Coronary artery (tissue), 2 donors: ENCODE measurements around the gene PHLPP2.

Experiments used
- DNase-seq: peaks from one replicate; pipeline ENCODE4 v3.0.0-alpha.2; 2017; ENCODE audit warnings: low spot score
- H3K27ac ChIP-seq, 2 donors: fragments of 200-600 bp; sonication (generic); one replicate each; pipeline ENCODE4 v1.5.1; 2016 to 2019
- H3K4me3 ChIP-seq: fragments of 200-600 bp; sonication (generic); 2 replicates; pipeline ENCODE4 v1.5.1; 2016; ENCODE audit warnings: mild to moderate bottlenecking, moderate library complexity
- TF ChIP-seq, protein P1 (sequence below): fragments of 200-600 bp; sonication (generic); IDR thresholded peaks from one replicate; pipeline ENCODE4 v1.5.1; 2019; ENCODE audit warnings: antibody characterized with exemption

Gene PHLPP2

DNA sequence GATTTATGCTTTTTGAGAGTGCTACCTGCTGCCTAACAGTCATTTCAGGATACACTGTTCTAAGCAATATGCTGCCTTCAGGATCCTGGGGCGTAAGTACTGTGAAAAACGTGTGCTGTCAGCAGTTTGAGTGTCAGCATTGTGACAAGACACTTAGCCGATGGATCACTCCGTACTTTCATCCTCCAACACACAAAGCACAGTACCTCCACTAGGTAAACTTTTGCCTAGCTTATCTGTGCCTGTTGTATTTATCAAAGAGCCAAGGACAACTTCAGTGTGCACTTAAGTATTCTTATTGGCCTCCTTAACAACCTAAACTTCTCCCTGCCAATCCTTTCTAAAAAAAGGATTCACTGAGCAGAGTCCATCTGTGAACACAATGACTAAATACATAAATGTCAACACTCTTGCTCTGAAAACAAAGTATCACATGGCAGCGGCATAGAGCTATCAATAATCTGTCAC, 33.8 kb upstream of the PHLPP2 start:
- TF ChIP-seq, protein P1, sequence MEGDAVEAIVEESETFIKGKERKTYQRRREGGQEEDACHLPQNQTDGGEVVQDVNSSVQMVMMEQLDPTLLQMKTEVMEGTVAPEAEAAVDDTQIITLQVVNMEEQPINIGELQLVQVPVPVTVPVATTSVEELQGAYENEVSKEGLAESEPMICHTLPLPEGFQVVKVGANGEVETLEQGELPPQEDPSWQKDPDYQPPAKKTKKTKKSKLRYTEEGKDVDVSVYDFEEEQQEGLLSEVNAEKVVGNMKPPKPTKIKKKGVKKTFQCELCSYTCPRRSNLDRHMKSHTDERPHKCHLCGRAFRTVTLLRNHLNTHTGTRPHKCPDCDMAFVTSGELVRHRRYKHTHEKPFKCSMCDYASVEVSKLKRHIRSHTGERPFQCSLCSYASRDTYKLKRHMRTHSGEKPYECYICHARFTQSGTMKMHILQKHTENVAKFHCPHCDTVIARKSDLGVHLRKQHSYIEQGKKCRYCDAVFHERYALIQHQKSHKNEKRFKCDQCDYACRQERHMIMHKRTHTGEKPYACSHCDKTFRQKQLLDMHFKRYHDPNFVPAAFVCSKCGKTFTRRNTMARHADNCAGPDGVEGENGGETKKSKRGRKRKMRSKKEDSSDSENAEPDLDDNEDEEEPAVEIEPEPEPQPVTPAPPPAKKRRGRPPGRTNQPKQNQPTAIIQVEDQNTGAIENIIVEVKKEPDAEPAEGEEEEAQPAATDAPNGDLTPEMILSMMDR, result no peak

DNA sequence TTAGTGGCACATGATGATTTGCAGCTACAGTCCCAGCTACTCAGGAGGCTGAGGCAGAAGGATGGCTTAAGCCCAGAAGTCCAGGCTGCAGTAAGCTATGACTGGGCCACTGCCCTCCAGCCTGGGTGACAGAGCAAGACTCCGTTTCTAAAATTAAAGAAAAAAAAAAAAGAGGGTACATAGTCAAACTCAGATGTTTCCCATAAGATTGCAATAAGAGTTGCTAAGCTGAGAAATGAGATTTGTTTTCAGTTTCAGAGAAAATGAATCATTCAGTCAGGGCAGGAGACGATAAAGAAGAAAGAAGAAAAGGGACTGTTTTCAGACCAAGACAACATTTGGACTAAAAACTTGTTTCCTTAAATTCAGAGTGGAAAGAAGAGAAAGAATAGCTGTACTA, 30.2 kb upstream of the PHLPP2 start:
- TF ChIP-seq, protein P1, result no peak
- DNase-seq, result no peak
- Histone ChIP-seq H3K4me3 (no peak overlapping the region), H3K27ac (no peak overlapping the region)

More for the DNA sequence above, 33.8 kb upstream of the PHLPP2 start:
- Histone ChIP-seq H3K4me3 (no peak overlapping the region), H3K27ac (no peak overlapping the region)
- no peak for DNase-seq

DNA sequence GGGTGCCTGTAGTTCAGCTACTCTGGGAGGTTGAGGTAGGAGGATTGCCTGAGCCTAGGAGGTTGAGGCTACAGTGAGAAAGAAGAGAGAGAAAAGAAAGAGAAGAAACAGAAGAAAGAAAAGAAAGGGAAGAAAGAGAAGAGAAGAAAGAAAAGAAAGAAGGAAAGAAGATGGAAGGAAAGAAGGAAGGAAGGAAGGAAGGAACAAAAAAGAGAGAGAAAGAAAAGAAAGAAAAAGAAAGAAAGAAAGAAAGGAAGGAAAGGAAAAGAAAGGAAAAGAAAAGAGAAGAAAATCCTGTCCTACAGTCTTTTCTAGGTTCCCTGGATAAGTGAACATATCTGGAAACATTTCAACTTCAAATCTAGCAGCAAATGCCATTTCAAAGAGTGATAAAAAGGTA, 29.6 kb upstream of the PHLPP2 start:
- Histone ChIP-seq H3K4me3 (no peak overlapping the region), H3K27ac (no peak overlapping the region)
- TF ChIP-seq, protein P1, result no peak
- DNase-seq, result no peak

DNA sequence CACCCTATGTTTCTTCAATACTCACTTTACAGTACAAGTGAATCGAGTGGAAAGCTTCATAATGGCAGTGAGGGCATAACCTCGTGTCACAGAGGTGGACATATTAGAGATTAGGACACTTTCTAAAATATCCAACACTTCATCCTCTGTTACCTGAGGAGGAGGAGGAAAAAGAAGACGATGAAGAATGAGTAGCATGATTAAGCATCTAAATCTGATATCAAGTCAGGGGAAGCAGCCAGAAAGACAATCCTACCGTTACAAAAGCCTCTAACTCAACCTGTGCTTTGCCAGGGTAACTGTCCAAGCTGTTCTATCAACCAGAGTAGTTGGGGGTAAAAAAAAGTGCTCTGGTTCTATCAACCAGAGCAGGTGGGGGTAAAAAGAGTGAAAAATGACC, 23.7 kb upstream of the PHLPP2 start:
- TF ChIP-seq, protein P1, result no peak

DNA sequence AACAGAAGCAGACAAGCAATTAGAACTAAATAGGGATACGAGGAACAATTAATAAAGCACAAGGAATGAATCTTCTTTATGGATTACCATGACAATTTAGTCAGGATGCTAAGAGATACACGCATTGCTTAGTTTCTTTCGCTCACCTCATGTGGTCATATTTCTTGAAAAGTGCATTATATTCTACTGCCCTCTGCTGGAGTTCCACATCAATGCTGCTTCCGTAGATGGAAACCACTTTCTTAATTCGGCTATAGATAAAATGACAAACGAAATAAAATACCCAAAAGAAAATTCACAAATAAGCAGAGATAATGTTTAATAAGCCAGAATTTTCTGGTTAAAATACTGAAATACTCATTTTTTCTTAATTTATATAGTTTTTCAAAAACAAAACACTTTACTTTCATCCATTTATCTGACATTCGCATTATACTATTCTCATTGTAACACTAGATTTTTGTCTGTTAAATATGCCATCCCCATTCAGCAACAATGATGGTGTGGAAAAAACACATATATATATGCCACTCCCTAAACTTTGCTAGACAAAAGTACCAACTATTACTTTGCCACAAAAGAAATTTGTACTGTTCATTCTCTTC, 22.0 kb upstream of the PHLPP2 start:
- Histone ChIP-seq H3K27ac (no peak overlapping the region), H3K4me3 (no peak overlapping the region)
- TF ChIP-seq, protein P1, result no peak
- DNase-seq, result no peak

More for the DNA sequence above, 23.7 kb upstream of the PHLPP2 start:
- no peak for DNase-seq
- Histone ChIP-seq H3K4me3 (no peak overlapping the region), H3K27ac (no peak overlapping the region)

DNA sequence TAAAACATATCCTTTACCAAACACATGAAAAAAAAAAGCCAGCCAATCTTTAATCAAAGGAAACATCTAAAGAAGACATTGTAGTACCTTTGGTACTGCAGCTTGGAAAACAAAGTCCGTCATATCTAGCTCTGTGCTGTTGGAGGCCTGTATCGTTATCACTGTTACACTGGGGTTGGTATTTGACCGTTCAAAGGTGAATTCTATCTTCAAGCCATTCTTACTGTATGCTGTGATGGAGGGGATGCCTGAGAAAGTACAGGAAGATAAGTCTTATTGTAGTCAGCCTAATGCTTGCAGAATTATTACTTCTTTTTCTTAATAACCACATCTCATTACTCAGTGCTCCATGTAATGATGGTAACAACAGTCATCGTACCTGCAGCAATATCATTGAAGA, 14.4 kb upstream of the PHLPP2 start:
- no peak overlapping the region for H3K4me3 ChIP-seq
- no peak for DNase-seq
- no peak overlapping the region for H3K27ac ChIP-seq
- TF ChIP-seq, protein P1, result no peak

DNA sequence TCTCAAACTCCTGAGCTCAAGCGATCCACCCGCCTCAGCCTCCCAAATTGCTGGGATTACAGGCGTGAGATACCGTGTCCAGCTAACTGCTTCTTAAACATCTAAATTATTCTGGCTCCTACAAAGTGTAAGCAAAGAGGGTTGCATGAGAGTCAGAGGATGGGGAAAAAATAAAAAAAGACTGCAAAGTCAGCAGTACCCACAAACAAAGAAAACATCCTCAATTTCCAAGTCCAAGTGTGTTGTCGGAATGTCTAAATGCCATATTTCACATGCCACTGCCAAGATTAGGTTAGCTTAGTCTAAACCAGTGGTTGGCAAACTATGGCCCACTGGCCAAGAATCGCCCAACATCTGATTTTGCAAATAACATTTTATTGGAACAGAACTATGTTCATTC, 13.0 kb upstream of the PHLPP2 start:
- TF ChIP-seq, protein P1, result no peak
- H3K27ac ChIP-seq, result no peak overlapping the region
- H3K4me3 ChIP-seq, result no peak overlapping the region
- no peak for DNase-seq
